ENCODE measurements around the gene GNA15.

GNA15 gene

GRCh38 chr19:3213159-3213558, 77.3 kb downstream of the GNA15 start:
- DNase-seq: no peak
